ENCODE measurements around the gene CPNE4.

Gene CPNE4

GRCh38 chr3:132034486-132035464 is at the start of gene CPNE4:
Gene CPNE4, minus strand, starts transcription at chr3:132035014.
- TF ChIP-seq CTCF (conservative IDR thresholded peaks at IDR 0.05; ENCODE audit: low read depth) = peak; percentile 77
- no peak within 1 kb of the TSS for H3K27ac ChIP-seq
- ChIA-PET POLR2A (ENCODE audit: low non-redundant PET) (no interaction called here), CTCF (interaction anchor here (0.6 to 1.5 kb wide), 14 partner anchors 28 to 1012 kb away, joined by 3 to 6 read pairs (median 4); no protein-coding TSS in a partner anchor)
- DNase-seq (ENCODE audit: low spot score) = peak; percentile 78

GRCh38 chr3:132083583-132084279 is 48.9 kb upstream of the CPNE4 start:
- no peak overlapping the region for H3K27ac ChIP-seq
- ChIA-PET POLR2A (ENCODE audit: low non-redundant PET) (no interaction called here), CTCF (interaction anchor here (0.6 to 0.8 kb wide), 4 partner anchors 13 to 142 kb away, joined by 3 to 4 read pairs (median 3); no protein-coding TSS in a partner anchor)
- TF ChIP-seq CTCF (conservative IDR thresholded peaks at IDR 0.05; ENCODE audit: low read depth) = no peak
- DNase-seq (ENCODE audit: low spot score) = peak; percentile 53

- TF ChIP-seq CTCF (conservative IDR thresholded peaks at IDR 0.05; ENCODE audit: low read depth) = no peak
- DNase-seq (ENCODE audit: low spot score) = no peak
- CTCF ChIA-PET = interaction anchor here (0.7 kb wide), 1 partner anchor 66 kb away, joined by 3 read pairs; no protein-coding TSS in a partner anchor
- POLR2A ChIA-PET (ENCODE audit: low non-redundant PET) = no interaction called here
- H3K27ac ChIP-seq = no peak overlapping the region
Observed at GRCh38 chr3:132083159-132083558, 48.3 kb upstream of the CPNE4 start.

GRCh38 chr3:132079147-132079546 is 44.3 kb upstream of the CPNE4 start:
- DNase-seq (ENCODE audit: low spot score) = no peak
- TF ChIP-seq CTCF (conservative IDR thresholded peaks at IDR 0.05; ENCODE audit: low read depth) = no peak
- ChIA-PET CTCF (no interaction called here), POLR2A (ENCODE audit: low non-redundant PET) (no interaction called here)
- H3K27ac ChIP-seq = no peak overlapping the region

GRCh38 chr3:132073771-132074170 is 39.0 kb upstream of the CPNE4 start:
- ChIA-PET POLR2A (ENCODE audit: low non-redundant PET) (no interaction called here), CTCF (no interaction called here)
- DNase-seq (ENCODE audit: low spot score) = no peak
- no peak overlapping the region for H3K27ac ChIP-seq
- TF ChIP-seq CTCF (conservative IDR thresholded peaks at IDR 0.05; ENCODE audit: low read depth) = no peak

- TF ChIP-seq CTCF (conservative IDR thresholded peaks at IDR 0.05; ENCODE audit: low read depth) = no peak
- CTCF ChIA-PET = interaction anchor here (0.9 kb wide), 1 partner anchor 76 kb away, joined by 3 read pairs; no protein-coding TSS in a partner anchor
- H3K27ac ChIP-seq = no peak overlapping the region
- DNase-seq (ENCODE audit: low spot score) = no peak
- POLR2A ChIA-PET (ENCODE audit: low non-redundant PET) = no interaction called here
Observed at GRCh38 chr3:132071043-132071442, 36.2 kb upstream of the CPNE4 start.

Measured in RWPE1 (cell line).